ENCODE measurements around the gene SLC2A13. TPM values are rescaled to one million over a fixed set of nuclear protein-coding genes. Genes with fewer than 3 reads are reported as not detected.

SLC2A13 gene
- total and polyA plus RNA-seq, 4 donors, result 1.9 to 20.2 (median 6.9) TPM

DNA sequence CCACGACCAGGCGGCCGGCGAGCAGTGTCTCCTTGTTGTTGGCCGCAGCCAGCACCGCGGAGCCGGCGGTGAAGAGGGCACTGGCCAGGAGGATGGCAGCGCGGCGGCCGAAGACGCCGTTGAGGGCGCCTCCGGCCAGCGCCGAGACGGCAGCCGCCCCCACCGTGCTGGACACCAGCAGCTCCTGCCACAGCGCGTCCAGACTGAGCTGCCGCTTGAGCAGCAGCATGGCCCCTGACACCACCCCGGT lies 691 bp downstream of the SLC2A13 start:
- Histone ChIP-seq H3K4me3 (ENCODE audit: low read depth in 1 of 3, low read length in 3 of 3) (peak overlapping the region; percentile 73 to 99 (median 84)), H3K9ac (ENCODE audit: low read depth in 1 of 2, low read length in 2 of 2) (peak overlapping the region in 1 of 2 donors; percentile 36), H3K27ac (ENCODE audit: low read depth in 1 of 2, low read length in 2 of 2) (peak overlapping the region; percentile 58 to 72), H3K4me1 (ENCODE audit: control insufficient read depth in 4 of 4, insufficient read depth in 4 of 4, low read length in 3 of 4) (peaks cover 9 to 30% (median 25%) of the 10 kb centered on the region in 4 donors), H3K27me3 (ENCODE audit: control insufficient read depth in 4 of 4, insufficient read depth in 4 of 4, low read length in 3 of 4) (no peaks in the 10 kb centered on the region), H3K9me3 (ENCODE audit: control insufficient read depth in 4 of 4, low read length in 3 of 4) (no peaks in the 10 kb centered on the region), H3K36me3 (ENCODE audit: control insufficient read depth in 4 of 4, insufficient read depth in 3 of 4, low read depth in 1 of 4, low read length in 3 of 4) (no peaks in the 10 kb centered on the region)
- TF ChIP-seq FOXA2 (IDR thresholded peaks at IDR 0.05) (no peak), HNF4G (IDR thresholded peaks at IDR 0.05) (no peak), SP1 (IDR thresholded peaks at IDR 0.05) (no peak), YY1 (IDR thresholded peaks at IDR 0.05) (no peak), RXRA (IDR thresholded peaks at IDR 0.05) (no peak), FOXA1 (IDR thresholded peaks at IDR 0.05) (no peak)
- TF ChIP-seq, protein P1, sequence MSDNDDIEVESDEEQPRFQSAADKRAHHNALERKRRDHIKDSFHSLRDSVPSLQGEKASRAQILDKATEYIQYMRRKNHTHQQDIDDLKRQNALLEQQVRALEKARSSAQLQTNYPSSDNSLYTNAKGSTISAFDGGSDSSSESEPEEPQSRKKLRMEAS (IDR thresholded peaks at IDR 0.05), result no peak
- WGBS, result under 1% methylated on average over 26 of the region's 26 CpGs
- DNase-seq (ENCODE audit: low spot score), result peak; percentile 48

DNA sequence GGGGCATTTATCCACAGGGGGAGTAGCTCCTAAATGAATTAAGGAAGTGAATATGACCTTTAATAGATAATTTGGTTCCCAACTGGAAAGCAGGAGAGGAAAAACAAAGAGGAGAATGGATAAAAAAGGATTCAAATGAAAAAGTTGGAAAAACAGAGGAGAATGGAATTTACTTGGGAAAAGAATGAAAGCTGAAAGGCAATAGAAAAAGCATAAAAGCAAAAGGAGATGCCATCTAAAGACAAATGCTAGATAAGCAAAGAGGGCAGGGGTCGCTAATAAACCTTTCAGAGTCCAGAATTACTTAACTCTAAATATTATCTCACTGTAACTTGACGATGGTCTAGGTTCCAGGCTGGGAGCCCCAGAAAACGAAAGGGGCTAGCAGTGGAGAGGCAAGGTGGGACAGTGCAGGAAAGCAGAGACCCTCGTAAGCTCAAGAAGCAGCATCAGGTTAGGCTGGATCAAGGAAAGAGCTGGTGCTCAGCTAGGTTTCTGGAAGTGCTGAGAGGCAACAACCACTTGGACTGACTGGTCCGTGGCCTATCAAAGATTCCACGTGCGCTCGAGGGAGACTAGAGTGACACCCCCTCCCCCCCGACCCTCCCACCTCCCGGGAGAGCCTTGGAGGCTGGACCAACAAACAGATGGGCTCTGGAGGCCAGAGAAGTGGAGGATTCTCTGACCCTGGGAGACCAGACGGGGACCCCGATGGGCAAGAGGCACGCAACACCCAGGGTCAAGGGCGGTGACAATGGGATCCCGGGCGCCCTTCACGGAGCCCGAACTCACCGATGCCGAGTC lies 1.2 kb downstream of the SLC2A13 start:
- Histone ChIP-seq H3K27ac (ENCODE audit: low read depth in 1 of 2, low read length in 2 of 2) (peak overlapping the region; percentile 58 to 72), H3K27me3 (ENCODE audit: control insufficient read depth in 4 of 4, insufficient read depth in 4 of 4, low read length in 3 of 4) (no peaks in the 10 kb centered on the region), H3K9me3 (ENCODE audit: control insufficient read depth in 4 of 4, low read length in 3 of 4) (no peaks in the 10 kb centered on the region), H3K4me3 (ENCODE audit: low read depth in 1 of 3, low read length in 3 of 3) (peak overlapping the region; percentile 73 to 99 (median 84)), H3K4me1 (ENCODE audit: control insufficient read depth in 4 of 4, insufficient read depth in 4 of 4, low read length in 3 of 4) (peaks cover 9 to 32% (median 28%) of the 10 kb centered on the region in 4 donors), H3K36me3 (ENCODE audit: control insufficient read depth in 4 of 4, insufficient read depth in 3 of 4, low read depth in 1 of 4, low read length in 3 of 4) (no peaks in the 10 kb centered on the region), H3K9ac (ENCODE audit: low read depth in 1 of 2, low read length in 2 of 2) (peak overlapping the region in 1 of 2 donors; percentile 36)
- TF ChIP-seq HNF4A (conservative IDR thresholded peaks at IDR 0.05) (no peak), SP1 (IDR thresholded peaks at IDR 0.05) (no peak), NR2F2 (IDR thresholded peaks at IDR 0.05) (no peak), FOXA2 (IDR thresholded peaks at IDR 0.05) (no peak), RAD21 (IDR thresholded peaks at IDR 0.05) (no peak), JUND (IDR thresholded peaks at IDR 0.05) (no peak), FOXA1 (IDR thresholded peaks at IDR 0.05) (no peak), HNF4G (IDR thresholded peaks at IDR 0.05) (no peak), RXRA (IDR thresholded peaks at IDR 0.05) (no peak), TAF1 (conservative IDR thresholded peaks at IDR 0.05) (no peak), YY1 (IDR thresholded peaks at IDR 0.05) (no peak)
- TF ChIP-seq, protein P1 (IDR thresholded peaks at IDR 0.05), result no peak
- TF ChIP-seq, protein P2, sequence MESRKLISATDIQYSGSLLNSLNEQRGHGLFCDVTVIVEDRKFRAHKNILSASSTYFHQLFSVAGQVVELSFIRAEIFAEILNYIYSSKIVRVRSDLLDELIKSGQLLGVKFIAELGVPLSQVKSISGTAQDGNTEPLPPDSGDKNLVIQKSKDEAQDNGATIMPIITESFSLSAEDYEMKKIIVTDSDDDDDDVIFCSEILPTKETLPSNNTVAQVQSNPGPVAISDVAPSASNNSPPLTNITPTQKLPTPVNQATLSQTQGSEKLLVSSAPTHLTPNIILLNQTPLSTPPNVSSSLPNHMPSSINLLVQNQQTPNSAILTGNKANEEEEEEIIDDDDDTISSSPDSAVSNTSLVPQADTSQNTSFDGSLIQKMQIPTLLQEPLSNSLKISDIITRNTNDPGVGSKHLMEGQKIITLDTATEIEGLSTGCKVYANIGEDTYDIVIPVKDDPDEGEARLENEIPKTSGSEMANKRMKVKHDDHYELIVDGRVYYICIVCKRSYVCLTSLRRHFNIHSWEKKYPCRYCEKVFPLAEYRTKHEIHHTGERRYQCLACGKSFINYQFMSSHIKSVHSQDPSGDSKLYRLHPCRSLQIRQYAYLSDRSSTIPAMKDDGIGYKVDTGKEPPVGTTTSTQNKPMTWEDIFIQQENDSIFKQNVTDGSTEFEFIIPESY (IDR thresholded peaks at IDR 0.05), result no peak
- TF ChIP-seq, protein P3, sequence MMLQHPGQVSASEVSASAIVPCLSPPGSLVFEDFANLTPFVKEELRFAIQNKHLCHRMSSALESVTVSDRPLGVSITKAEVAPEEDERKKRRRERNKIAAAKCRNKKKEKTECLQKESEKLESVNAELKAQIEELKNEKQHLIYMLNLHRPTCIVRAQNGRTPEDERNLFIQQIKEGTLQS (IDR thresholded peaks at IDR 0.05), result no peak
- TF ChIP-seq, protein P4, sequence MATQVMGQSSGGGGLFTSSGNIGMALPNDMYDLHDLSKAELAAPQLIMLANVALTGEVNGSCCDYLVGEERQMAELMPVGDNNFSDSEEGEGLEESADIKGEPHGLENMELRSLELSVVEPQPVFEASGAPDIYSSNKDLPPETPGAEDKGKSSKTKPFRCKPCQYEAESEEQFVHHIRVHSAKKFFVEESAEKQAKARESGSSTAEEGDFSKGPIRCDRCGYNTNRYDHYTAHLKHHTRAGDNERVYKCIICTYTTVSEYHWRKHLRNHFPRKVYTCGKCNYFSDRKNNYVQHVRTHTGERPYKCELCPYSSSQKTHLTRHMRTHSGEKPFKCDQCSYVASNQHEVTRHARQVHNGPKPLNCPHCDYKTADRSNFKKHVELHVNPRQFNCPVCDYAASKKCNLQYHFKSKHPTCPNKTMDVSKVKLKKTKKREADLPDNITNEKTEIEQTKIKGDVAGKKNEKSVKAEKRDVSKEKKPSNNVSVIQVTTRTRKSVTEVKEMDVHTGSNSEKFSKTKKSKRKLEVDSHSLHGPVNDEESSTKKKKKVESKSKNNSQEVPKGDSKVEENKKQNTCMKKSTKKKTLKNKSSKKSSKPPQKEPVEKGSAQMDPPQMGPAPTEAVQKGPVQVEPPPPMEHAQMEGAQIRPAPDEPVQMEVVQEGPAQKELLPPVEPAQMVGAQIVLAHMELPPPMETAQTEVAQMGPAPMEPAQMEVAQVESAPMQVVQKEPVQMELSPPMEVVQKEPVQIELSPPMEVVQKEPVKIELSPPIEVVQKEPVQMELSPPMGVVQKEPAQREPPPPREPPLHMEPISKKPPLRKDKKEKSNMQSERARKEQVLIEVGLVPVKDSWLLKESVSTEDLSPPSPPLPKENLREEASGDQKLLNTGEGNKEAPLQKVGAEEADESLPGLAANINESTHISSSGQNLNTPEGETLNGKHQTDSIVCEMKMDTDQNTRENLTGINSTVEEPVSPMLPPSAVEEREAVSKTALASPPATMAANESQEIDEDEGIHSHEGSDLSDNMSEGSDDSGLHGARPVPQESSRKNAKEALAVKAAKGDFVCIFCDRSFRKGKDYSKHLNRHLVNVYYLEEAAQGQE (IDR thresholded peaks at IDR 0.05), result no peak
- no peak for DNase-seq (ENCODE audit: low spot score)
- WGBS, result 14% methylated on average over 20 of the region's 20 CpGs
